Brain microvascular endothelial cell (primary cell): Measurements from ENCODE around the gene HNF1B.
"Not testable (repeated sequence)": the region's sequence is repeated elsewhere in the genome, so short reads cannot be mapped to it uniquely, and the experiment has no call there.

Source experiments
- DNase-seq: peaks from one replicate; pipeline ENCODE4 v3.0.0-alpha.2; 2020
- H3K27ac ChIP-seq: fragments of 250-450 bp; sonication (Bioruptor Pico); 2 replicates; pipeline ENCODE4 v1.5.1; 2020; ENCODE audit warnings: mild to moderate bottlenecking, moderate library complexity
- H3K27me3 ChIP-seq: fragments of 250-450 bp; sonication (Bioruptor Pico); replicated peaks from 2 replicates; pipeline ENCODE4 v1.5.1; 2020; ENCODE audit warnings: mild to moderate bottlenecking
- H3K36me3 ChIP-seq: fragments of 250-450 bp; sonication (Bioruptor Pico); replicated peaks from 2 replicates; pipeline ENCODE4 v1.5.1; 2020; ENCODE audit warnings: mild to moderate bottlenecking
- H3K4me3 ChIP-seq: 2 replicates; pipeline ENCODE4 v1.5.1; 2011; ENCODE audit warnings: low read depth, mild to moderate bottlenecking, control low read depth, low read length, moderate library complexity
- CTCF ChIP-seq: IDR thresholded peaks from 2 replicates; pipeline ENCODE4 v1.5.1; 2011; ENCODE audit warnings: low read depth, mild to moderate bottlenecking, moderate library complexity, low read length, control low read depth, inconsistent platforms; ENCODE audit errors: missing control alignments
- in situ Hi-C: cut with HindIII; loops from 2 replicates; pipeline ENCODE4 v1.10.0; 2017; ENCODE audit warnings: low sequenced_read_pairs, low pct_ligation_motif_present

The HNF1B gene

GRCh38 chr17:37691807-37692206 is 53.1 kb downstream of the HNF1B start:
- no peak overlapping the region for H3K4me3 ChIP-seq
- H3K27ac ChIP-seq: no peak overlapping the region
- in situ Hi-C loops: no loop called here
- no peaks in the 10 kb centered on the region for H3K36me3 ChIP-seq
- no peaks in the 10 kb centered on the region for H3K27me3 ChIP-seq
- no peak for DNase-seq
- TF ChIP-seq CTCF: no peak

GRCh38 chr17:37689317-37689716 is 55.5 kb downstream of the HNF1B start:
- H3K4me3 ChIP-seq: no peak overlapping the region
- no peak for DNase-seq
- in situ Hi-C loops: no loop called here
- H3K27ac ChIP-seq: no peak overlapping the region
- H3K27me3 ChIP-seq: no peaks in the 10 kb centered on the region
- no peak for TF ChIP-seq CTCF
- no peaks in the 10 kb centered on the region for H3K36me3 ChIP-seq

GRCh38 chr17:37683454-37683984 is 61.3 kb downstream of the HNF1B start:
- H3K27me3 ChIP-seq: no peaks in the 10 kb centered on the region
- no peaks in the 10 kb centered on the region for H3K36me3 ChIP-seq
- TF ChIP-seq CTCF: no peak
- H3K4me3 ChIP-seq: no peak overlapping the region
- no peak overlapping the region for H3K27ac ChIP-seq
- in situ Hi-C loops: no loop called here
- DNase-seq: no peak

DNA sequence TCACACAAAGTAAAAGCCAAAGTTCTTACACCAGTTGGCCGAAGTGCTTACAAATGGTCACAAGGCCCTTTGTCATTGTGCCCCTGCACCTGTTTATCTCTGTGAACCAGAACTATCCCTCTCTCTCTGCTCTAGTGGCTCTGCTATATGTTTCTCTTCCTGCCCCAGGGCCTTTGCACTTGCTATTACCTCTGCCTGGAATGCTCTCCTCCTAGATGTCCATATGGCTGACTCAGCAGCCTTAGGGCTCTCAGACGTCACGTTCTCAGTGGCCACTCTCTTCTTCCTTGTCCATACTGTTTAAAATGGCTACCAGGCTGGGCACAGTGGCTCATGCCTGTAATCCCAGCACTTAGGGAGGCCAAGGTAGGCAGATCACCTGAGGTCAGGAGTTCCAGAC is 62.9 kb downstream of the HNF1B start:
- H3K36me3 ChIP-seq: no peaks in the 10 kb centered on the region
- DNase-seq: no peak
- H3K4me3 ChIP-seq: no peak overlapping the region
- in situ Hi-C loops: no loop called here
- no peak for TF ChIP-seq CTCF
- H3K27ac ChIP-seq: no peak overlapping the region
- H3K27me3 ChIP-seq: no peaks in the 10 kb centered on the region

DNA sequence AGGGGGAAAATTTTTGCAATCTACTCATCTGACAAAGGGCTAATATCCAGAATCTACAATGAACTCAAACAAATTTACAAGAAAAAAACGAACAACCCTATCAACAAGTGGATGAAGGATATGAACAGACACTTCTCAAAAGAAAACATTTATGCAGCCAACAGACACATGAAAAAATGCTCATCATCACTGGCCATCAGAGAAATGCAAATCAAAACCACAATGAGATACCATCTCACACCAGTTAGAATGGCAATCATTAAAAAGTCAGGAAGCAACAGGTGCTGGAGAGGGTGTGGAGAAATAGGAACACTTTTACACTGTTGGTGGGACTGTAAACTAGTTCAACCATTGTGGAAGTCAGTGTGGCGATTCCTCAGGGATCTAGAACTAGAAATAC is 64.9 kb downstream of the HNF1B start:
- H3K27me3 ChIP-seq, in situ Hi-C loops, DNase-seq, H3K36me3 ChIP-seq, H3K27ac ChIP-seq, H3K4me3 ChIP-seq: not testable (repeated sequence)

DNA sequence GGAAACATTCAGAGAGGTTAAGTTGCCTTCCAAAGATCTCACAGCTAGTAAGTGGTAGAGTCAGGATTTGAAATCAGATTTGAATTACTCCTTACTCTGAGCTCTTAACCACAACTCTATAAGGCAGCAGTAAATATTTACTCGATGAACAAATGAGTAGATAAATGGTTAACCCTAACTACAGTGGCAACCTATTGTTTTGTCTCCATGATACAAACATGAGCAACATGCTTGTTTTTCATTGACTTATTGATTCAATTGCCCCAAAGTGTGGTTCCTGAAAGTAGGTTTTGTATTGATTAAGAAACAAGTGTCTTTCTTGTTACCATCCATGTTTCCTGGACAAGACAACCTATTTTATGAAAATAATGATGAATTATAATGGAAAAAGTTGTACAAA is 66.8 kb downstream of the HNF1B start:
- Histone ChIP-seq H3K36me3 (no peaks in the 10 kb centered on the region), H3K27me3 (no peaks in the 10 kb centered on the region), H3K27ac (no peak overlapping the region), H3K4me3 (no peak overlapping the region)
- no peak for TF ChIP-seq CTCF
- DNase-seq: no peak
- in situ Hi-C loops: no loop called here
